Fibroblast of lung (primary cell): ENCODE measurements around the gene CTAGE4. TPM values are rescaled to one million over a fixed set of nuclear protein-coding genes. Genes with fewer than 3 reads are reported as not detected.

Experiments used
- DNase-seq, 2 donors: peaks; one replicate each; pipeline versions ENCODE4 v3.0.0 to v3.0.0-alpha.2; 2010; ENCODE audit warnings: low read depth in 2 of 2
- H2AFZ ChIP-seq: 2 replicates; pipeline ENCODE4 v1.5.1; 2012; ENCODE audit warnings: low read length, control low read depth, inconsistent platforms
- H3K27ac ChIP-seq: 2 replicates; pipeline ENCODE4 v1.5.1; 2011; ENCODE audit warnings: low read length, control low read depth; ENCODE audit not compliant: insufficient read depth
- H3K27me3 ChIP-seq: 2 replicates; pipeline ENCODE4 v1.5.1; 2011; ENCODE audit warnings: mild to moderate bottlenecking, low read length; ENCODE audit not compliant: control insufficient read depth, insufficient read depth
- H3K36me3 ChIP-seq: 2 replicates; pipeline ENCODE4 v1.5.1; 2011; ENCODE audit warnings: low read length; ENCODE audit not compliant: control insufficient read depth, insufficient read depth
- H3K4me1 ChIP-seq: 2 replicates; pipeline ENCODE4 v1.5.1; 2011; ENCODE audit warnings: low read length; ENCODE audit not compliant: control insufficient read depth, insufficient read depth; ENCODE audit errors: extremely low read depth
- H3K4me2 ChIP-seq: 2 replicates; pipeline ENCODE4 v1.5.1; 2011; ENCODE audit warnings: low read length, control low read depth; ENCODE audit not compliant: insufficient read depth; ENCODE audit errors: extremely low read depth
- H3K4me3 ChIP-seq, 4 experiments: fragments of 200-600 bp in 1 of 4; sonication (generic) in 1 of 4; replicated peaks in 1 of 4; 2 replicates each; pipeline ENCODE4 v1.5.1; 2011 to 2016; ENCODE audit warnings: low read length in 4 of 4, low read depth in 3 of 4, mild to moderate bottlenecking in 3 of 4, control low read depth in 2 of 4, inconsistent platforms in 1 of 4, mixed read lengths in 1 of 4; ENCODE audit not compliant: insufficient read depth in 1 of 4; ENCODE audit errors: control extremely low read depth in 1 of 4
- H3K79me2 ChIP-seq: 2 replicates; pipeline ENCODE4 v1.5.1; 2012; ENCODE audit warnings: mild to moderate bottlenecking, low read length, inconsistent platforms; ENCODE audit not compliant: control insufficient read depth, insufficient read depth
- H3K9ac ChIP-seq: 2 replicates; pipeline ENCODE4 v1.5.1; 2011; ENCODE audit warnings: mild to moderate bottlenecking, low read length, control low read depth; ENCODE audit not compliant: insufficient read depth
- H3K9me3 ChIP-seq: 2 replicates; pipeline ENCODE4 v1.5.1; 2012; ENCODE audit warnings: low read depth, low read length; ENCODE audit not compliant: control insufficient read depth, insufficient read depth
- H4K20me1 ChIP-seq: 2 replicates; pipeline ENCODE4 v1.5.1; 2011; ENCODE audit warnings: low read length; ENCODE audit not compliant: control insufficient read depth, insufficient read depth; ENCODE audit errors: extremely low read depth
- EZH2 ChIP-seq: IDR thresholded peaks from 2 replicates; pipeline ENCODE4 v1.5.1; 2012; ENCODE audit warnings: low read length, control low read depth, mild to moderate bottlenecking; ENCODE audit errors: missing control alignments
- polyA plus RNA-seq, 2 donors: library from polyadenylated mRNA; depleted of rRNA in 1 of 2; stranded (reverse) in 1 of 2; unstranded in 1 of 2; fragments of >200 nt; gene quantifications; 2 replicates each; pipeline ENCODE4 v1.2.1, GENCODE V29; 2011 to 2012; ENCODE audit warnings: missing spikeins in 1 of 2
- total RNA-seq: library from RNA; depleted of rRNA; stranded (reverse); fragments of >200 nt; gene quantifications from 2 replicates; pipeline ENCODE4 v1.2.1, GENCODE V29; 2014
- TF ChIP-seq, protein P1 (sequence below), 2 donors: IDR thresholded peaks in 1 of 2; conservative IDR thresholded peaks in 1 of 2; 1 replicate in 1 of 2; 2 replicates in 1 of 2; pipeline ENCODE4 v1.5.1; 2011 to 2012; ENCODE audit warnings: low read length in 2 of 2, control low read depth in 1 of 2, inconsistent platforms in 1 of 2, low read depth in 1 of 2, mild to moderate bottlenecking in 1 of 2

The CTAGE4 gene
- total and polyA plus RNA-seq, 2 donors (not counting 1 experiment from before 2014, with no cell fraction given): 0.17 TPM; not detected in 1

DNA sequence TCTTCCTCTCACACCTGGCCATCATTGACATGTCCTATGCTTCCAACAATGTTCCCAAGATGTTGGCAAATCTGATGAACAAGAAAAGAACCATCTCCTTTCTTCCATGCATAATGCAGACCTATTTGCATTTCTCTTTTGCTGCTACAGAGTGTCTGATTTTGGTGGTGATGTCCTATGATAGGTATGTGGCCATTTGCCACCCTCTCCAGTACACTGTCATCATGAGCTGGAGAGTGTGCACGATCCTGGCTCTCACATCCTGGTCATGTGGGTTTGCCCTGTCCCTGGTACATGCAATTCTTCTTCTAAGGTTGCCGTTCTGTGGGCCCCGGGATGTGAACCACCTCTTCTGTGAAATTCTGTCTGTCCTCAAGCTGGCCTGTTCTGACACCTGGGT, 41.1 kb upstream of the CTAGE4 start:
- no peaks in the 10 kb centered on the region for H3K27me3 ChIP-seq
- no peaks in the 10 kb centered on the region for H3K79me2 ChIP-seq
- TF ChIP-seq, protein P1, sequence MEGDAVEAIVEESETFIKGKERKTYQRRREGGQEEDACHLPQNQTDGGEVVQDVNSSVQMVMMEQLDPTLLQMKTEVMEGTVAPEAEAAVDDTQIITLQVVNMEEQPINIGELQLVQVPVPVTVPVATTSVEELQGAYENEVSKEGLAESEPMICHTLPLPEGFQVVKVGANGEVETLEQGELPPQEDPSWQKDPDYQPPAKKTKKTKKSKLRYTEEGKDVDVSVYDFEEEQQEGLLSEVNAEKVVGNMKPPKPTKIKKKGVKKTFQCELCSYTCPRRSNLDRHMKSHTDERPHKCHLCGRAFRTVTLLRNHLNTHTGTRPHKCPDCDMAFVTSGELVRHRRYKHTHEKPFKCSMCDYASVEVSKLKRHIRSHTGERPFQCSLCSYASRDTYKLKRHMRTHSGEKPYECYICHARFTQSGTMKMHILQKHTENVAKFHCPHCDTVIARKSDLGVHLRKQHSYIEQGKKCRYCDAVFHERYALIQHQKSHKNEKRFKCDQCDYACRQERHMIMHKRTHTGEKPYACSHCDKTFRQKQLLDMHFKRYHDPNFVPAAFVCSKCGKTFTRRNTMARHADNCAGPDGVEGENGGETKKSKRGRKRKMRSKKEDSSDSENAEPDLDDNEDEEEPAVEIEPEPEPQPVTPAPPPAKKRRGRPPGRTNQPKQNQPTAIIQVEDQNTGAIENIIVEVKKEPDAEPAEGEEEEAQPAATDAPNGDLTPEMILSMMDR (conservative IDR thresholded peaks at IDR 0.05 in 1 of 2, IDR thresholded peaks at IDR 0.05 in 1 of 2; ENCODE audit: low read depth in 1 of 2, low read length in 2 of 2): no peak
- TF ChIP-seq EZH2: no peak
- H3K27ac ChIP-seq: no peak overlapping the region
- H3K9ac ChIP-seq: no peak overlapping the region
- DNase-seq: no peak
- H4K20me1 ChIP-seq: no peaks in the 10 kb centered on the region
- no peak overlapping the region for H3K4me3 ChIP-seq
- no peaks in the 10 kb centered on the region for H3K9me3 ChIP-seq
- no peak overlapping the region for H2AFZ ChIP-seq
- no peaks in the 10 kb centered on the region for H3K4me1 ChIP-seq
- H3K4me2 ChIP-seq: no peak overlapping the region
- no peaks in the 10 kb centered on the region for H3K36me3 ChIP-seq

DNA sequence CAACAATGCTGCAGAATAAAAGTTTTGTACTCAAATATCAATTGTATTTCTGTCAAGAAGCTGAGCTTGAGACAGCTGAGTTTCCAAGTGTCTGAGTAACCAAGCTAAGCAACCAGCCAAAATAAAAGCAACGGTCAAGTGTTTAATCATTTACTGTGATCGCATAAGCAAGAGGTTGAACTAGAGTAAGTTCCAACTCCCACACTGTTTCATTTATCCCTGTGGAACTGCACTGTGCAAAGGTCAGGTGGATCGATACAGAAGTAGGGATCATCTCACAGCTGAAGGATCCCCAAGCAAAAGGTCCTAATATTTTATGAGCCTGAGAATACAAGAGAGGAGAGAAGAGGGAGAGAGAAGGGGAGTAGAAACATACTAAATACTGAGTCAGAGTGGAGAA, 38.8 kb upstream of the CTAGE4 start:
- Histone ChIP-seq H3K79me2 (no peaks in the 10 kb centered on the region), H3K27me3 (no peaks in the 10 kb centered on the region), H3K4me3 (no peak overlapping the region), H3K9ac (no peak overlapping the region), H3K4me2 (no peak overlapping the region), H2AFZ (no peak overlapping the region), H4K20me1 (no peaks in the 10 kb centered on the region), H3K4me1 (no peaks in the 10 kb centered on the region), H3K27ac (no peak overlapping the region), H3K36me3 (no peaks in the 10 kb centered on the region), H3K9me3 (no peaks in the 10 kb centered on the region)
- no peak for DNase-seq
- TF ChIP-seq EZH2: no peak
- TF ChIP-seq, protein P1 (conservative IDR thresholded peaks at IDR 0.05 in 1 of 2, IDR thresholded peaks at IDR 0.05 in 1 of 2; ENCODE audit: low read depth in 1 of 2, low read length in 2 of 2): no peak

DNA sequence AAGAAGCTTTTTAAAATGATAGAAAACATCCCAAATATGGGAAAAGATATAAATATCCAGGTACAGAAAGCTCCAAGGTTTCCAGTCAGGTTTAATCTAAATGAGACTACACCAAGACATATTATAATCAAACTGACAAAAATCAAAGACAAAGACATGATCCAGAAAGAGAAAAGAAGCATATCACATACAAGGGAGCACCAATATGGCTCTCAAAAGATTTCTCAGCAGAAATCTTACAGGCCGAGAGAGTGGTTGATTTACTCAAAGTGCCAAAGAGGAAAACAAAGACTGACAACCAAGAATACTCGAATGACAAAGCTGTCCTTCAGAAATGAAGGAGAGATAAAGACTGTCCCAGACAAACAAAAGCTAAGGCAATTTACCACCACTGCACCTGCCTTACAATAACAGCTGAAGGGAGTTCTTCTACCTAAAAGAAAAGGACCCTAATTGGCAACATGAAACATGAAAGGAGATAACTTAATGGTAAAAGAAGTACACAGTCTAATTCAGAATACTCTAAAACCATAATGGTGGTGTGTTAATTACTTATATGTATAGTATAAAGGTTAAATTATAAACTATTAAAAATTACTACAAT, 34.9 kb upstream of the CTAGE4 start:
- Histone ChIP-seq H3K4me1 (no peaks in the 10 kb centered on the region), H3K4me2 (no peak overlapping the region), H3K9ac (no peak overlapping the region), H3K36me3 (no peaks in the 10 kb centered on the region), H3K9me3 (no peaks in the 10 kb centered on the region), H2AFZ (no peak overlapping the region), H3K79me2 (no peaks in the 10 kb centered on the region), H3K4me3 (no peak overlapping the region), H3K27ac (no peak overlapping the region), H3K27me3 (no peaks in the 10 kb centered on the region), H4K20me1 (no peaks in the 10 kb centered on the region)
- TF ChIP-seq EZH2: no peak
- TF ChIP-seq, protein P1 (conservative IDR thresholded peaks at IDR 0.05 in 1 of 2, IDR thresholded peaks at IDR 0.05 in 1 of 2; ENCODE audit: low read depth in 1 of 2, low read length in 2 of 2): no peak
- DNase-seq: no peak
